NCI-H1436 treated with DMSO at 0.1 percent for 48 hours (cell line): ENCODE data around the gene HCN1.

Experiments
- DNase-seq: peaks from one replicate; lab custom pipeline; 2025; lab: John Stamatoyannopoulos, UW

Gene HCN1

GRCh38 chr5:45696206-45696836 is at the start of gene HCN1:
TSS of gene HCN1 (minus strand) at chr5:45696380.
- DNase-seq = no peak

DNA sequence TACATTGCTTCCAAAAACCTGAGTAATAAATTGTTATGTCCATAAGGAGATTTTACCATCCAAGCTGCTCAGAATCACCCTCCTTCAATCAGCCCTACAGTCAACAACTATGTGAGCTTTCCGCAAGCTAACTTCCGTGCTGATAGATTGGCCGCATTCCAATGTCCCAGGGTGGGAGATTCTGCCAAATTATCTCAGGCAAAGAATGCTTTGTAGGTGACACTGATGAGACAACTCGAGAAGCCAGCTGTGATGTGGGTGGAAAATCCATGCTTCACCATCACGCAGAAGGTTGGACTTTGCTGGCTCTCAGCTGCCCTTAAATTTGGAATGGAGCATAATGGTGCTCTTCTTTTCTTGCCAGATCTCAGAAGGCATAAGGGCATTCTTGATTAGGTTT is 44.9 kb upstream of the HCN1 start:
- no peak for DNase-seq

GRCh38 chr5:45737153-45737552 is 41.0 kb upstream of the HCN1 start:
- DNase-seq = no peak

DNA sequence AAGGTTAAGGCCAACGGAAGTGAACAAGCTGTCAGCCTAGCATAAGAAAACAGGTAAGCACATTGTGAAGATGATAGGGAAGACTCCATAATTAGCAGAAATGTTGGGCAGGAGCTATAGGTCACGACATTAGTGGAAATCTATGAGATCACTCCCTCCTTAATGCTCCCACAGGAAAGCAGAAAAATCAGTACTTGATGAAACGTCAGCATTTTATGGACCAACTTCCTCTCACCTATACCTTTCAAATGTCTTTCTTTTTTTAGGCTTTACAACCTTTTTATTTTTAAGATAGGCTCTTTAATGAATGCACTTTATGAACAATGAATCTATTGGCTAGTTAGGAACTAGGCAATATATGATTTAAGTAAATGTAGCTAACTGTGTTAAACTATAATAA is 29.4 kb upstream of the HCN1 start:
- no peak for DNase-seq

DNA sequence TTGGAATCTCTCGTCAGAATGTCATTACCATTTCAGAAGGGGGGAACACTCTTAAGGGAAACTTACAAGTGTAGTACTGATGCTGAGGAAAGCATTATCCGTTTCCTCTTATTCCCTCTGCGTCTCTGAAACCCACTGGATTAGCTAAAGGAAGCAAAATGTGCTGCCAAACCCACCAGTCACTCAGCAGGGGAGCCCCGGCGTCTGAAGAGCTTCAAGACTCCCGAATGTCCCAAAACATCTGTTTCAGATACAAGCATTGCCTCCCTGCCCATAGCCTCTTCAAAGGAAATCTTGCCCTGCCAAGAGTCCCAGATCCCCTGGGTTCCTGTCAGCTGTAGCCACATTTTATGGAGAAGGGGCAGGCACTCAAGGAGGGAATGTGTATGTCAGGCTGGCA is 1.0 kb upstream of the HCN1 start:
- DNase-seq = no peak

DNA sequence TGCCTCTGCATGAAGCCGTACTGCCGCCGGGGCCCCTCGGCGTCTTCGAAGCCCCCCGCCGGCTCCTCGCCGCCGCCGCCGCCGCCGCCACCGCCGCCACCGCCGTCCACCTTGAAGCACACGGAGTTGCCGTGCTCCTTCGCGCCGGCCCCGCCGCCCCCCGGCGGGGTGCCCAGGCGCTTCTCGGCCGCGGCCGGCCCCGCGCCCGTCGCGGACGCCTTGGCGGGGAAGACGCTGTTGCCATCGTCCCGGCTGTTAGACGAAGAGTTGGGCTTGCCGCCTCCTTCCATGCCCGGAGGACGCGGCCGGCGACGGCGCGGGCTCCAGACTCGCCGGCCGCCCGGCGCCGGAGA is 400 bp downstream of the HCN1 start:
- no peak for DNase-seq

DNA sequence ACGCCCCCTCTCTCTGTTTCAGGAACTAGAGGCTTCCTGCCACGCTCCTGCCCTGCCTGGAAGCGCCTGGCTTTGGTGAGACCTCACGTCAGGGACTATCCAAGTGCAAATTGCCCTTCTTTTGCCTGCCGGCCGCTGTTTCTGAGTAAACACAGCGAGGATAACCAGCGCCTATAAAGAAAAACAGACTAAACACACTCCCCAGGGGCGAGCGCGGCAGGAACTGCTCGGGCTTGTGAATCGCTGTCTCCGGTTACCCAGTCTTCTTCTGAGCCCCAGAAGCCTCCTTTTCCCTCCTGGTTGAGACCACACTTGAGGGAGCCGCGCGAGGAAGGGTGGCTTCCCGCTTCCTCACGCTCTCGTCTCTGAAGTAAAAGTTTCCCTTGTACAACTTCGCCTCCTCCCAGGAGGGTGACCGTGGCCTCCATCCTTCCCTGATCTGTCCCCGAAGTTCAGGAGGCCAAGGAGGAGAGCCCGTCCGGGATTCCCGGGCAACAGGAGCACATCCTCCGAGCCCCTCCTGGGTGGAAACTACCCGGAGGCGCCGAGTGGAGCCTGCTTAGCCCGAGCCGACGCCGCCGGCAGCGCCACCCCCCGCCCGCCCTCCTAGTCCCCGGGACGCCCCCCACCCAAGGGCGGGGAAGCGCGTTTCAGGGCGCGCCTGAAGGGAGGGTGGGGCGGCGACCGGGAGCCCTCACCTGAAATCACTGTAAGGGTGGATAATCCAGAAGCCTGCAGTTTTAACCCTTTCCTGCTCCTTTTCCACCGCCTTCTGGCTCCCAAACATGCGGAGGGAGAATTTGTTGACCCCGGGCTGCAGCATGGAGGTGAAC is 993 bp downstream of the HCN1 start:
- DNase-seq = no peak

DNA sequence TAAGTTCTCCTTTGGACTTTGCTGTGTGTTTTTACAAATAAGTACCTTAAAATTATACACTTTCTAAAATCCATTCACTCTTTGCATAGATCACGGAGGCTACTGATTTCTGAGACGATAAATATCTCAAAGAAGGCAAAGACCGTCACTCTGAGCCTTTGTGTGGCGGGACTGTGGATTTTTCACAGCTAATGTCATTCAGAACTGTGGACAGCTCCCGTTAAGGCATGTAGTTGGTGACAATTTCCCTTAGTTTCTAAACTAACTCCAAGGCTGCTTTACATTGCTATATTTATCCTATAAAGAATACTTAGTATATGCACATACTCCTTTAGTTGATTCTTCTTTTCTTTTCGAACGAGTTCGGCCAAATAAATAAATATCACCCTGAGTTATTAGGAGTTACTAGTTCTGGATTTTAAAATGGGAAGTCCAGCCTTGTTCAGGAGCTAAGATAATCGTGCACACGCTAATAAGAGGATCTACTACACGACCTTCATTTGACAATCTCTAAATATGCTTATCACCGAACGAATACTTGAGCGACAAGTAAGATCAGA is 1.8 kb downstream of the HCN1 start:
- no peak for DNase-seq

DNA sequence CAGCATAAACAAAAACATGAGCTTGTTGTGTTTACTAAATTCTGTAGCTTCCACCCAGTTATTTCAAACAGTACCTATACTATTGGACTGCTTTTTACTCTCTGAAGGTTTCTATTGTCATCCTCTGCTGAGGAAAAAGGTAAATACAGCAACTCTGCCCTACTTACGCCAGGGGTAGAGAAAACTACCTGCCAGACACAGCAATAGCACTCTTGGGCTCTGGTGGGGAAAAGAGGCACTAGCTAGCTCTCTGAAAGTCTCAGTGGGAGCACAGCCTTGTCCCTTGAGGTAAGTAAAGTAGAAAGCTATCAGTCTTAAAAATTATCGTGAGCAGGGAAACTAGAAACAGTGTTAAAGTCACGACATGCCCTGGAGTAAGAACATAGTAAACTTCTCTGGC is 3.7 kb downstream of the HCN1 start:
- no peak for DNase-seq

DNA sequence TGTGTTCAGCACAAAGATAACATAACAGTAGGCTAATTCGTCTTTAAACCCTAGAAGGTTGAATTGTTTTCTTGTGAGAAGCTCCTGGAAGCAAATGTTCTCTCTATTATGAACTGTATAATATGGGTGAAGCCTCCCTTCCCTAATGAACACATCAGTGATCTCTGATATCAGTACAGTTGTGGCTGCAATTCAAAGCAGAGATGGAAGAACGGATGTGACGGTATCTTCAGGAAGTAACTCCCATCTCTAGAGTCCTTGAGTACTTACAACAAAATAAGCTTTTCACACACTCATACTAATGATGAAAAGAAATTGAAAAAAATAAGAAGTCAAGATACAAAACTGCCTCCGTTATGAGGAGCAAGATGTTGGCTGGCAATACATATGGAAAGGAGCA is 4.5 kb downstream of the HCN1 start:
- DNase-seq = no peak

DNA sequence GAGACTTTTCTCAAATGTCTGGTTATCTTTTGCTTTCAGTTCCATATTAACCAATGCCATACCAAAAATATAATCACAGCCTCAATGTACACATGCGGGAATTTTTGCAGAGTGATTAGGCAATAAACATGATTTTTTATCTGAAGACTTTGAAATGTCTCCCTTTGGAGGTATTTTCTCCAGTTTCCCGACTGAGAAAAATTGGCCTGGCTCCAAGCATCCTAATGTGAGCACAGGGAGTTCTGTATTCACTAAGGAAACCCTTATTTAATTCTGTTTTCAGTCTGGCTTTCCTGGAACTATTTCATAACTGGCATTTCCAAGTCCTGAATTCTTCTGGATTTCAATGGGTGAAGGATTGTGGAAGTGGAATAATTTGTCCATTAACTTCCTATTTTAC is 8.5 kb downstream of the HCN1 start:
- no peak for DNase-seq

DNA sequence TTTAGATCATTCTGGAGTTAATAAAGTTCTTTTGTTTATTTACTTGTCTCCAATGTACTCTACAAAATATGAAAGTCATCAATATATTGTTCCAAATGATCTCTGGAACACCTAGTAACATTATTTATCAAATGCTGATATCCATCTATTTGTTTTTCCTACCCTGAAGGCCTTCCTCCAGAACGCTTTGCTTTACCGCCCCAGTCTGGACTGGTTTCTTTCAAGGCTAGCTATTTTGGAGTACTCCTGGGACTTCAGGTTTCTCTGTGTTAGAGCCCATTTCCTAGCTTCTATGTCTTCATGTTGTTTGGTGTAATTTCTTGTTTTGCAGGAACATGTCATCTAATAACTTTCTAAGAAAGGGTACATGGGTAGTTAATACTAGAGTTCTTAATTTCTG is 9.6 kb downstream of the HCN1 start:
- DNase-seq = no peak

GRCh38 chr5:45684118-45684517 is 12.1 kb downstream of the HCN1 start:
- no peak for DNase-seq

DNA sequence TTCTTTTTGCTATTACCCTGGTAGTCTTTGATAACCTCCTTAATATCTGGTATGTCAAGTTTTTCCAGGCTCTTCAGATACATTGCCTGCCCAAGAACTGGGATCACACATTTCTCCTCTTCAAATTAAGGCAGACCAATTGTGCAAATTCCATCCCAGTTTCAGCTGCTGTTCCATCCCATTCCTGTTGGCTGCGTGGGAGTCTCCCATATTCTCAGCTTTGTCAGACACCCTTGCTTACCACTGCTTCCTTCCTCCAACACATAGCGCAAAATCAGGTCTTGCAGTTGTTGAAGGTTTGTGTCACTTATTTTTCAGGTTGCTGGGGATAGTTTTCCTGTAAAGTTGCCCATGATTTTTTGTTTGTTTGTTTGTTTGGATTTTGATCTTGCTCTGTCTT is 15.2 kb downstream of the HCN1 start:
- DNase-seq = no peak

- DNase-seq = no peak
Observed at GRCh38 chr5:45677524-45677923, 18.7 kb downstream of the HCN1 start.

DNA sequence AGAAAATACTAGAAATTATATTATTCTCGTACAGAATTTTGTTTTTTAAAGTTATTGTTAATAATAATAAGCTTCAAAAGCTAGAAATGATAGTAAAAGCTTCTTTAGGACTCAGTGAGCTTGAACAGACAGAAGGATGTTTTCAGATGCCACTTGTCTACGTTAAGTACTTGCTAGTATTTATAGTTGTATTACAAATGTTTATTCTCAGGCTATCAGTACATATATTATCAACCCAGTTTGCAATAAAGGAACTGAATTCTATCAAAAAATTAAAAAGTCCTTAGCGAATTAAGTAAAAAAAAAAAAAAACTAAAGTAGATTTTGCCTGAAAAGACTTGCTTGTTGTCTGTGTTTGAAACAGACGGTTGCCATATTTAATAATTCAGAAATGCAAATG is 23.9 kb downstream of the HCN1 start:
- no peak for DNase-seq

GRCh38 chr5:45648744-45649143 is 47.4 kb downstream of the HCN1 start:
- no peak for DNase-seq

DNA sequence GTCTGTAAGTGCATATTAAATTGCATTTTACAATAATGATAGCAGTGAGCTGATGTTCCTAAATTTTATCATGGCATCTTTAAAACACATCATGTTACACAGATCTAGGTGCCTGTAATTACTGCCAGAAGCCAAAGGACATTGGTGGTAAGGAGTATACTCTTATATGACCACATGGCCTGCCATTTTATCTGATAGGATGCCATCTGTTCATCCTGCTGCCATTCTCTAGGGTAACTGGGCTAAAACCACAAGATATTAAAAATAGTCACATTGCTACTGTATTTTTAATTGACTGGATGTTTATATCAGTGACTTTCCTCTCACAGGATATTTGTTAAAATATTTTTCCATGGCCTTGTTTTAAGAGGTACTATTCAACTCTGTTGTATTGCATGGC is 53.1 kb downstream of the HCN1 start:
- no peak for DNase-seq

DNA sequence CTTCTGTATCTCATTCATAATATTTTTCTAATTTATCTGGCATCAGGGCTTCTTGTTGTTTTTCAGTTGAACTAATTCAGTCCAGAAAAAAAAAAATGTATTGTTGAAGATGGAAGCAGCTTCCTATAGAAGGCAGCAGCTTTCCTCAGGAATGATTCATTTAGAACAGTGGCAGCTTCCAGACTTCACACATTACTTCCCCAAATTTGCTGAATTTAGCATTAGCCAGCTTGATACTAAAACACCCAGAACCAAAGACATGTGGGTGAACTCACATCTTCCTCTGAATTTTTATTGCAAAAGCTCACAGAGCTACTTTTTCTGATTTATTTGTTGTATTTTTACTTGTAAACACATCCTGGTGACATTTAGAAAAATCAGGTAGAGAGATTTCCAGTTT is 53.8 kb downstream of the HCN1 start:
- DNase-seq = no peak

- no peak for DNase-seq
Observed at GRCh38 chr5:45639040-45639439, 57.1 kb downstream of the HCN1 start.

DNA sequence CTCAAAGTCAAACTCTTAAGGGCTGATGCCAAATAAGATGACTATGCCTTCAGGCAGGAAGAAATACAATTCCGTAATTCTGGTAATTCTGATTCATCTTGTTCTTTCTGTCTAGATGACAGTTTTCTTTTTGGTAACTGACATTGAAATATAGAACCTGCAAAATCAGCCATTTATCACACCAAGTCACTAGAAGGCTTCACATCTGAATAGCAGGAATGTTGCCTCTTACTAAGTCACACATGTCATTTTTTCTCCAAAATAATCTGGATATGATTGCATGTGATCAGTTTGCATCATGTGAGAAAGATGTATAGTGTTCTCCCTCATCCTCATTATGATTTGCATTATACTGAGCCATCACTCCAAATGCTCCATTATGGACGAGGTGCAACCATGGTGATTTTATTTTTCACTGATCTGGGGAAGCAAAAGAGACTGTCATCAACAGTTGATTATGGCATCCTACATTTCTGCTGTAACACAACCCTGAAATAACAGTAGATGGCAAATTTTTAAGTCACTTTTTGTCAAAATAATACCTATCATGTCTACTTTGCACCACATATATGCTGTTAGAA is 69.0 kb downstream of the HCN1 start:
- no peak for DNase-seq

- no peak for DNase-seq
Observed at GRCh38 chr5:45623832-45624231, 72.3 kb downstream of the HCN1 start.

DNA sequence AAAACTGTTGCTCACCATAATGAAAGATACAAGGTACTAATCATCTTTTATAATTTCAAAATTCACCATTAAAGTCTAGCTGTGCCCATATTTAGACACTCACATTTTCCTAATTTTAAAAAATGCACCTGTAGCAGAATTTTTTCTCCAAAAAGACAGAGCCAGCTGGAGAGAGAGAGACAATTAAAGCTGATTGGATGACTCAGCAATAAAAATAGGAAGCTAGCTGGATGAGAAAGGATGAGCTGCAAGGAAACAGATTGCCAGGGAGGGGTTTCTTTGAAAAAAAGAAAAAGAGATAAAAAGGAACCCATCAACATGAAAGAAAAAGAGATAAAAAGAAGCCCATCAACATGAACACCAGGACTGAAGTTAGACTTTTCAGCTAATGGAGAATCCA is 73.8 kb downstream of the HCN1 start:
- no peak for DNase-seq
